GM04503 (cell line): Measurements from ENCODE around the gene COG2.

Experiments used
- DNase-seq: peaks from one replicate; pipeline ENCODE4 v3.0.0-alpha.2; 2012; ENCODE audit warnings: low read depth

The COG2 gene

GRCh38 chr1:230701895-230702768, 59.9 kb downstream of the COG2 start:
- no peak for DNase-seq

- DNase-seq: no peak
Measured at GRCh38 chr1:230702934-230703678, 60.8 kb downstream of the COG2 start.

GRCh38 chr1:230703679-230704385, 61.6 kb downstream of the COG2 start:
- no peak for DNase-seq

GRCh38 chr1:230704830-230705229, 62.5 kb downstream of the COG2 start:
- DNase-seq: no peak

- DNase-seq: no peak
Measured at GRCh38 chr1:230705289-230706019, 63.2 kb downstream of the COG2 start.

- DNase-seq: no peak
Measured at GRCh38 chr1:230706020-230706699, 63.9 kb downstream of the COG2 start.

- no peak for DNase-seq
Measured at GRCh38 chr1:230706887-230707731, 64.8 kb downstream of the COG2 start.

GRCh38 chr1:230707732-230708630, 65.7 kb downstream of the COG2 start:
- no peak for DNase-seq

GRCh38 chr1:230708631-230709580, 66.6 kb downstream of the COG2 start:
- DNase-seq: no peak

- DNase-seq: no peak
Measured at GRCh38 chr1:230709619-230710542, 67.6 kb downstream of the COG2 start.

- no peak for DNase-seq
Measured at GRCh38 chr1:230710543-230710904, 68.2 kb downstream of the COG2 start.

- DNase-seq: no peak
Measured at GRCh38 chr1:230711245-230711644, 69.0 kb downstream of the COG2 start.

GRCh38 chr1:230712470-230712942, 70.2 kb downstream of the COG2 start:
- DNase-seq: no peak

GRCh38 chr1:230713138-230713537, 70.9 kb downstream of the COG2 start:
- DNase-seq: no peak

GRCh38 chr1:230713547-230713914, 71.2 kb downstream of the COG2 start:
- no peak for DNase-seq

GRCh38 chr1:230713915-230714764, 71.9 kb downstream of the COG2 start, which contains the start of gene AGT:
Gene AGT, minus strand, starts transcription at chr1:230714122. Its CDS starts 3,299 bp downstream, at chr1:230710823.
- DNase-seq: peak; percentile 64
